ENCODE data around the gene GRIN1.

Gene GRIN1

GRCh38 chr9:137178201-137178938 lies 39.4 kb downstream of the GRIN1 start:
- no peak for TF ChIP-seq JUND (IDR thresholded peaks at IDR 0.05; ENCODE audit: low read depth)
- in situ Hi-C loops (cut with HindIII; ENCODE audit: low pct_unique_long_range_greater_than_20kb, low sequenced_read_pairs) = no loop called here
- no peak for DNase-seq (ENCODE audit: low read depth in 1 of 2, low spot score in 1 of 2)

DNA sequence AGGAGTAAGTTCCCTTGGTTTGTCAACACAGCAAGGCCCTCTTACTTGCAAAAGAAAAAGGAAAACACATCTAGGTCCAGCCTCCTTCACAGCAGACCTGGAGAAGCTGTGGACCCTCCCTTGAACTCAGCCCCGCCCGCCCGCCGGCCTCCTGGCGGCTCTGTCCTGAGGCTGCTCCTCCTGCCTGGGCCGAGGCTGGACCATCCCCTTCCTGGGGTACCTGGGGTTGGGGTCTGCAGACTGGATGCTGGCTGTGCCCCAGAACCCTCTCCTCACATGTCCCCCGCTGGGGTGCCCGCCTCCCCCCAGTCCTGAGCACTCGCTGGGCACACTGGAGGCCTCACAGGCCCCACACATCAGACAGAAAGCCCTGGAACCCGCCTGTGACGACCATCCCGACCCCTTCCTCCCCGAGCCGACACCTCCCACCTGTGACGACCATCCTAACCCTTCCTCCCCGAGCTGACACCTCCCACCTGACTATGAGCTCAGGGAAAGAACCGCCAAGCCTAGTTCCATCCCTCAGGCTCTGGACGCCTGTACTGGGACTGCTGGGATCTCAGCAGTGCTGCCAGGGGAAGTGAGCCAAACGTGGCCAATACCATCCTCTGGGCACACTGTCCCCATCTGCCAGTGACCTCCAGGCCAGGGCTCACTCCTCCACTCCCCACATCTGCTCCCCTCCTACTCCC lies 40.1 kb downstream of the GRIN1 start:
- in situ Hi-C loops (cut with HindIII; ENCODE audit: low pct_unique_long_range_greater_than_20kb, low sequenced_read_pairs) = no loop called here
- no peak for TF ChIP-seq JUND (IDR thresholded peaks at IDR 0.05; ENCODE audit: low read depth)
- DNase-seq (ENCODE audit: low read depth in 1 of 2, low spot score in 1 of 2) = no peak

DNA sequence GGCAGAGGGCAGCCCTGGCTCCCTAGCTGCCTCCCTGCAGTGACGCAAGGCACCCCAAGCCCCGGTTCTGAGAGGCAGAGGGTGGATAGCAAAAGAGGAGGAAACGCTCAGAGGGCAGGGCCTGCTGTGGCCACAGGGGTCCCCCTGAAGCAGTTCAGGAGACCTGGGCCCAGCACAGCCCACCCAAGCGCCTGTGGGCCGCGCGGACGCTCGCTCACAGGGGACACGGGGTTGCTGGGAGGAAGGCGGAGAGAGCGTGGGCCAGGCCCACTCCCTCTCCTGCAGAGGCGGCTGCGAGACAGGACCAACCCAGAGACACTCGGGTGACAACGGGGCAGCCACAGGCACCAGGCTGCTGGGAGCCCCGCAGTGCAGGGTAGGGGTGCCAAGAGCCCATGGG lies 40.8 kb downstream of the GRIN1 start:
- in situ Hi-C loops (cut with HindIII; ENCODE audit: low pct_unique_long_range_greater_than_20kb, low sequenced_read_pairs) = no loop called here
- DNase-seq (ENCODE audit: low read depth in 1 of 2, low spot score in 1 of 2) = no peak
- TF ChIP-seq JUND (IDR thresholded peaks at IDR 0.05; ENCODE audit: low read depth) = no peak

DNA sequence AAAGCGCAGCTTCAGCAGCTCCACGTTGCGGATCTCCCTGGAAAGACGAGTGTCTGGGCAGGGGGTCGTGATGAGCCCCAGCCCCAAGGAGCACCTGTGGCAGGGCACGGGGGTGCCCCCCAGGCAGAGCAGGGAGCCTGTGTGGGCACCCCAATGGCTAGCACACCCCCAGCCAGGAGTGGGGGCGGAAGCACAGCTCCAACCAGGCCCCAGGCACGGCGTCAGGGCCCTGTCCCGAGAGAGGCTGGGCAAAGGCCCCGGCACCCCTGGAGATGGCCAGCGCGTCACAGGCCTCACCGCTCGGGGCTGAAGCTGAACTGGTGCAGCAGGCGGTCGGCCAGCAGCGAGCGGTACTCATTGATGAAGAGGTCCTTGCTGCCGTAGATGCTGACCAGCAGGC lies 41.5 kb downstream of the GRIN1 start:
- no peak for TF ChIP-seq JUND (IDR thresholded peaks at IDR 0.05; ENCODE audit: low read depth)
- no peak for DNase-seq (ENCODE audit: low read depth in 1 of 2, low spot score in 1 of 2)
- in situ Hi-C loops (cut with HindIII; ENCODE audit: low pct_unique_long_range_greater_than_20kb, low sequenced_read_pairs) = no loop called here

DNA sequence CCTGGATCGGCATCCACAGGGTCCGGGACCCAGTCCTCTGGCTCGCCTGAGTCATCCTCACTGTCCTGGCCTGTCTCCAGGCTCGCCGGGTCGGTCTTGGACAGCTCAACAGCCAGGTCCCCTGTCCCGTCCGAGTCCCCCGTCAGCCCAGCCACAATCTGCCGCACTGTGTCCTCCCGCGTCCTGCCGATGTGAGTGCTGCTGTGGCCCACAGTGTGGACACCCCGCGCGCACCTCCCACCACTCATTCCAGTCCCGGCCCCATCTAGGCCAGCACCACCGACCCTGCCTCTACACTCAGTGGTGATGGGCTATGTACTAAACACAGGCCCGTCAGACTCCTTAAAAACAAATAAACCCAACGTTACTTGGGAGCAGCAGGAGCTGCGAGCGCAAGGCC lies 42.7 kb downstream of the GRIN1 start:
- DNase-seq (ENCODE audit: low read depth in 1 of 2, low spot score in 1 of 2) = no peak
- no peak for TF ChIP-seq JUND (IDR thresholded peaks at IDR 0.05; ENCODE audit: low read depth)
- in situ Hi-C loops (cut with HindIII; ENCODE audit: low pct_unique_long_range_greater_than_20kb, low sequenced_read_pairs) = no loop called here

GRCh38 chr9:137182836-137183235 lies 43.9 kb downstream of the GRIN1 start:
- in situ Hi-C loops (cut with HindIII; ENCODE audit: low pct_unique_long_range_greater_than_20kb, low sequenced_read_pairs) = no loop called here
- TF ChIP-seq JUND (IDR thresholded peaks at IDR 0.05; ENCODE audit: low read depth) = no peak
- DNase-seq (ENCODE audit: low read depth in 1 of 2, low spot score in 1 of 2) = no peak

- in situ Hi-C loops (cut with HindIII; ENCODE audit: low pct_unique_long_range_greater_than_20kb, low sequenced_read_pairs) = no loop called here
- no peak for DNase-seq (ENCODE audit: low read depth in 1 of 2, low spot score in 1 of 2)
- no peak for TF ChIP-seq JUND (IDR thresholded peaks at IDR 0.05; ENCODE audit: low read depth)
Observed at GRCh38 chr9:137183980-137184595, 45.1 kb downstream of the GRIN1 start.

DNA sequence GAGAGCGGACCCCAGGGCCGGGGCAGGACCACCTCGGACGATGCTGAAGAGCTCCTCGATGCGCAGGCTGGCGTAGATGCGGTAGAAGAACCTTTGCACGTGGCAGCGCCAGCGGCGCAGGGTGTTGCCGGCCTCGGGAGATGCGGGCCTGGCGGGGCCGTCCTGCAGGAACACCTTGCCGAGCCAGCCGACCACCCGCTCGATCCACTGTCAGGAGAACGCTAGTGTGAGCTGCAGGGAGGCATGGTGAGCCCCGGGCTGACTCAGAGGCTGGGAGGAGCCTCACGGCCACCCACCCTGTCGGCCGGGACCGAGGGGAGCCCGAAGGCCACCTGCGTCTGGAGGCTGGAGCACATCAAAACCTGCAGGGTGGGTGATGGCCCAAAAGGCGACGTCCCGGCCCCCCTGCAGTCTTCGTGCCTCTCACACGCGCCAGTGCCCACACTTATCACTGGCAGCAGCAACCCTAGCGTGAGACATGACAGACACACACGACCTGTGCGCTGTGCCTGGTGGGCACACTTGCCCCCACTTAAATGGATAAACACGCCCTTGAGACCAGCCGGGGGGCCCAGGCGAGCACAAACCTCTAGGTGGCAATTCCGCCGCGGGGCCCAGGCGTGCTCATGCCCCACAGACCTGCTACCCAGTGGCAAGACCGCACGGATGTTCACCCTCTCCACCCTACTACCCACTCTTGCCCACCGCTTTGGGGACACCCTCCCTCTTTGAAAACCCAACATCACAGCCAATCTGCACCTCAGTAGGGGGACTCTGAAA lies 46.1 kb downstream of the GRIN1 start:
- DNase-seq (ENCODE audit: low read depth in 1 of 2, low spot score in 1 of 2) = no peak
- in situ Hi-C loops (cut with HindIII; ENCODE audit: low pct_unique_long_range_greater_than_20kb, low sequenced_read_pairs) = no loop called here
- no peak for TF ChIP-seq JUND (IDR thresholded peaks at IDR 0.05; ENCODE audit: low read depth)

GRCh38 chr9:137185921-137186320 lies 47.0 kb downstream of the GRIN1 start:
- no peak for TF ChIP-seq JUND (IDR thresholded peaks at IDR 0.05; ENCODE audit: low read depth)
- in situ Hi-C loops (cut with HindIII; ENCODE audit: low pct_unique_long_range_greater_than_20kb, low sequenced_read_pairs) = no loop called here
- DNase-seq (ENCODE audit: low read depth in 1 of 2, low spot score in 1 of 2) = no peak

GRCh38 chr9:137186385-137186784 lies 47.4 kb downstream of the GRIN1 start:
- in situ Hi-C loops (cut with HindIII; ENCODE audit: low pct_unique_long_range_greater_than_20kb, low sequenced_read_pairs) = no loop called here
- no peak for DNase-seq (ENCODE audit: low read depth in 1 of 2, low spot score in 1 of 2)
- TF ChIP-seq JUND (IDR thresholded peaks at IDR 0.05; ENCODE audit: low read depth) = no peak

- no peak for DNase-seq (ENCODE audit: low read depth in 1 of 2, low spot score in 1 of 2)
- in situ Hi-C loops (cut with HindIII; ENCODE audit: low pct_unique_long_range_greater_than_20kb, low sequenced_read_pairs) = no loop called here
- no peak for TF ChIP-seq JUND (IDR thresholded peaks at IDR 0.05; ENCODE audit: low read depth)
Observed at GRCh38 chr9:137187386-137187785, 48.4 kb downstream of the GRIN1 start.

DNA sequence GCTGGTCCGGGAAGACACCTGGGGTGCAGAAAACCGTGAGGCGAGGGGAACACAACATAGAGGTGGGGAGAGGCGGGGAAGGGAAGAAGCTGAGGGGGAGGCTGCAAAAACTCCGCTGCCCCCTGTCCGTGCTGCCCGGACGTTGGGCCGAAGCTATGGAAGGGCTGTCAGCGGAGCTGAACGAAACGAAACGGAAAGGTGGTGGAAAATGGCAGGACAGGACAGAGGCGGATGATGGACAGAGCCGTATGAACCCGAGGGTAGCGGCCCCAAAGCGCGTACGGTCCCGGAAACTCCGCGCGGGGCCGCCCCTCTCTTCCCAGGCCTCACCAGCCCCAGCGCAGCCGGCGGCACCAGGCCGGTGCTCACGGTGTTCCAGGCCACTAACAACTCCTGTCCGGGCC lies 49.1 kb downstream of the GRIN1 start:
- in situ Hi-C loops (cut with HindIII; ENCODE audit: low pct_unique_long_range_greater_than_20kb, low sequenced_read_pairs) = no loop called here
- DNase-seq (ENCODE audit: low read depth in 1 of 2, low spot score in 1 of 2) = no peak
- no peak for TF ChIP-seq JUND (IDR thresholded peaks at IDR 0.05; ENCODE audit: low read depth)
